Activated CD4-positive, alpha-beta memory T cell treated with anti-CD3 and anti-CD28 coated beads for 36 hours (primary cell): Measurements from ENCODE around the gene TACR1. TPM values are rescaled to one million over a fixed set of nuclear protein-coding genes. Genes with fewer than 3 reads are reported as not detected.

Experiments used
- CTCF ChIA-PET: fragments of 350-600 bp; sonication (Branson Sonifier 250); formaldehyde crosslinking; loops from one replicate; lab custom pipeline; 2021; ENCODE audit warnings: antibody characterized with exemption, inconsistent platforms; lab: Charles Lee
- POLR2A ChIA-PET: fragments of 350-600 bp; sonication (Branson Sonifier 250); formaldehyde crosslinking; loops from one replicate; lab custom pipeline; 2021; ENCODE audit warnings: antibody characterized with exemption; lab: Charles Lee
- DNase-seq: peaks from one replicate; pipeline ENCODE4 v3.0.0-alpha.2; 2020
- H3K27ac Mint-ChIP-seq: one replicate; pipeline ENCODE4 v1.8.0; 2021; ENCODE audit warnings: mixed read lengths
- H3K27me3 Mint-ChIP-seq: one replicate; pipeline ENCODE4 v1.8.0; 2021; ENCODE audit warnings: mixed read lengths
- H3K36me3 Mint-ChIP-seq: one replicate; pipeline ENCODE4 v1.8.0; 2021; ENCODE audit warnings: mixed read lengths
- H3K4me1 Mint-ChIP-seq: one replicate; pipeline ENCODE4 v1.8.0; 2021; ENCODE audit warnings: low read depth, mixed read lengths
- H3K4me3 Mint-ChIP-seq: one replicate; pipeline ENCODE4 v1.8.0; 2021; ENCODE audit warnings: mild to moderate bottlenecking, mixed read lengths
- H3K9me3 Mint-ChIP-seq: one replicate; pipeline ENCODE4 v1.8.0; 2021; ENCODE audit warnings: mixed read lengths
- intact Hi-C: fragments of 100-400 bp; cut with micrococcal nuclease; formaldehyde crosslinking; loops from one replicate; pipeline ENCODE4 v1.15.1; 2023
- total RNA-seq, 2 experiments: library from RNA; stranded (reverse); gene quantifications; one replicate each; pipeline ENCODE4 v1.2.3, GENCODE V29; 2021

The TACR1 gene
- total RNA-seq, 2 experiments from 2014 or later: not detected

DNA sequence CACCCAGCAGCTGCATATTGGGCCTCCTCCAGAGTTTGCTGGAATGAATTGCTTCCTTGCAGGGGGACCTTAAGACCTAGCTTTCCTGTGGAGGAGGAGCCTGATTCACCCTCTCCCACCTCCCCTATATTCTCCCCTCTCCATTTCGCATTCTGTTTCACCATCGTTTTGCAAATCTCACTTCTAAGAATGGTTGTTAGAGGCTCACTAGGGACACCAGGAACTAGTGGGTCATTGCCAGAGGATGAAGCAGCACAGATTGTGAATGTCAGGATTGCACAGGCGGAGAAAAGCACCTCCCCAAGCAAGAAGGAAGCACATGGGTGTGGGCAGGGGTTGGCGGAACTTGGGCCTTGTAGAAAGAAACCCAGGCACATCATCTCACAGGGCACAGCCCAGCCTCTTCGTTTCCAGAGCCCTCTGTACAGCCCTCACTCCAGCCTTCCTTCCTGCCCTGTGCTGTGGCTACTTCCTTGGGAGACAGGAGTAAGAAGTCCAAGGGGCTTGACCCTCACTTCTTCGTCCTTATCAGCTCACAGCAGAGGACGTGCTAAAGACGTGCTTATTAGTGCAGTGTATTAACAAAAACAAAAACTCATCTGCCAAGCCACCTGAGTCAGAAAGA is 63.4 kb downstream of the TACR1 start:
- no peaks in the 10 kb centered on the region for H3K27me3 Mint-ChIP-seq
- H3K36me3 Mint-ChIP-seq: no peaks in the 10 kb centered on the region
- ChIA-PET CTCF (no interaction called here), POLR2A (no interaction called here)
- no peak for DNase-seq
- H3K4me3 Mint-ChIP-seq: no peak overlapping the region
- H3K4me1 Mint-ChIP-seq: no peaks in the 10 kb centered on the region
- no peak overlapping the region for H3K27ac Mint-ChIP-seq
- no peaks in the 10 kb centered on the region for H3K9me3 Mint-ChIP-seq
- intact Hi-C loops: no loop called here

DNA sequence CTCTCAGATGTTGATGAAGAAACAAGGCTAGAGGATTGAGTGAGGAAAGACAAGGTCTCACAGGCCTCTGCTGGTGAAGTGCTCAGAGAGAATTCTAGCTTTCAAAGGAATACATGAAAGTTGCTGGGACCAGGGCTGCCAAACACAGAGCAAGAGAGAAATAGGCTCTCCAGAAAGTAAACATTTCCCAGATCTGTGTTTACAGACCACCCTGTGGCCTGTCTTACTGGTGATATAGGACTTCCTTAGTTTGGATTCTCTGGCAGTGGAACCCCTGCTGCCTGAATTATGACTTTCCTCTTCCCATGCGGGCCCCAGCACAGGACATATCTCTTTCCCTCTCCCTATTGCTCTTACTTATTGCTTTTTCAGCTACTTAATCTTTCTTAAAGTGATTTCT is 64.5 kb downstream of the TACR1 start:
- no peaks in the 10 kb centered on the region for H3K9me3 Mint-ChIP-seq
- CTCF ChIA-PET: no interaction called here
- no peak overlapping the region for H3K4me3 Mint-ChIP-seq
- intact Hi-C loops: no loop called here
- H3K27ac Mint-ChIP-seq: no peak overlapping the region
- H3K4me1 Mint-ChIP-seq: no peaks in the 10 kb centered on the region
- H3K27me3 Mint-ChIP-seq: no peaks in the 10 kb centered on the region
- no peaks in the 10 kb centered on the region for H3K36me3 Mint-ChIP-seq
- DNase-seq: no peak
- POLR2A ChIA-PET: no interaction called here

GRCh38 chr2:75133621-75134570 is 65.4 kb downstream of the TACR1 start:
- DNase-seq: no peak
- Mint-ChIP-seq H3K36me3 (no peaks in the 10 kb centered on the region), H3K4me3 (no peak overlapping the region), H3K27ac (no peak overlapping the region), H3K4me1 (no peaks in the 10 kb centered on the region), H3K27me3 (no peaks in the 10 kb centered on the region), H3K9me3 (no peaks in the 10 kb centered on the region)
- intact Hi-C loops: no loop called here
- POLR2A ChIA-PET: no interaction called here
- CTCF ChIA-PET: no interaction called here

DNA sequence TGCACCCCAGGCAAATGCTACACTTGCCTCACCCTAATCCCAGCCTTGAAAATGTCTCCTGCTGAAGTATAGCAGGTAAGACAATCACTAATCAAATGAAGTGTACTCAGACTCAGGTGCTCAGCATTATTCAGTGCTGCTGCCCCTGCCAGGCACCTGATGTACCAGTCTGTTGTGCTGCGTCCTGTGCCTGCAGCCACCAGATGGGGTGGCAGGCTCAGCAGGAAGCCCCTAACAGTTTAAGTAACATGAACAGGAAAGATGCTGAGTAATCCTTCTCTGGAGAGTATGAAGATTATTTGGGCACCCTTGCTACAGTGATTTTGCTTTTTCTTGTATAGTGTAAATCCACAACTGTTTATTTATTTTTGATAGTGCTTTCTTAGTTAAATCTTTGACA is 69.1 kb downstream of the TACR1 start:
- intact Hi-C loops: no loop called here

GRCh38 chr2:75123876-75124275 is 75.4 kb downstream of the TACR1 start:
- H3K27ac Mint-ChIP-seq: no peak overlapping the region
- intact Hi-C loops: no loop called here
- peaks cover 4% of the 10 kb centered on the region for H3K9me3 Mint-ChIP-seq
- H3K27me3 Mint-ChIP-seq: no peaks in the 10 kb centered on the region
- ChIA-PET CTCF (no interaction called here), POLR2A (no interaction called here)
- no peaks in the 10 kb centered on the region for H3K36me3 Mint-ChIP-seq
- DNase-seq: no peak
- no peak overlapping the region for H3K4me3 Mint-ChIP-seq
- H3K4me1 Mint-ChIP-seq: no peaks in the 10 kb centered on the region

More for the DNA sequence above, 69.1 kb downstream of the TACR1 start:
- ChIA-PET POLR2A (no interaction called here), CTCF (no interaction called here)
- no peak for DNase-seq
- H3K27ac Mint-ChIP-seq: no peak overlapping the region
- no peaks in the 10 kb centered on the region for H3K27me3 Mint-ChIP-seq
- H3K36me3 Mint-ChIP-seq: no peaks in the 10 kb centered on the region
- no peak overlapping the region for H3K4me3 Mint-ChIP-seq
- H3K4me1 Mint-ChIP-seq: no peaks in the 10 kb centered on the region
- H3K9me3 Mint-ChIP-seq: peaks cover 4% of the 10 kb centered on the region

GRCh38 chr2:75113231-75113869 is 86.0 kb downstream of the TACR1 start:
- Mint-ChIP-seq H3K27me3 (no peaks in the 10 kb centered on the region), H3K4me1 (no peaks in the 10 kb centered on the region), H3K9me3 (no peaks in the 10 kb centered on the region), H3K27ac (no peak overlapping the region), H3K36me3 (no peaks in the 10 kb centered on the region), H3K4me3 (no peak overlapping the region)
- POLR2A ChIA-PET: no interaction called here
- intact Hi-C loops: no loop called here
- DNase-seq: no peak
- CTCF ChIA-PET: no interaction called here

GRCh38 chr2:75108937-75109482 is 90.3 kb downstream of the TACR1 start:
- ChIA-PET POLR2A (no interaction called here), CTCF (no interaction called here)
- DNase-seq: no peak
- intact Hi-C loops: no loop called here
- H3K4me3 Mint-ChIP-seq: no peak overlapping the region
- no peaks in the 10 kb centered on the region for H3K36me3 Mint-ChIP-seq
- H3K27ac Mint-ChIP-seq: no peak overlapping the region
- H3K9me3 Mint-ChIP-seq: no peaks in the 10 kb centered on the region
- no peaks in the 10 kb centered on the region for H3K27me3 Mint-ChIP-seq
- no peaks in the 10 kb centered on the region for H3K4me1 Mint-ChIP-seq

GRCh38 chr2:75102011-75102410 is 97.3 kb downstream of the TACR1 start:
- ChIA-PET POLR2A (no interaction called here), CTCF (no interaction called here)
- H3K4me3 Mint-ChIP-seq: no peak overlapping the region
- H3K9me3 Mint-ChIP-seq: peaks cover 4% of the 10 kb centered on the region
- peaks cover 3% of the 10 kb centered on the region for H3K36me3 Mint-ChIP-seq
- intact Hi-C loops: no loop called here
- H3K4me1 Mint-ChIP-seq: no peaks in the 10 kb centered on the region
- no peak overlapping the region for H3K27ac Mint-ChIP-seq
- no peaks in the 10 kb centered on the region for H3K27me3 Mint-ChIP-seq
- DNase-seq: no peak

DNA sequence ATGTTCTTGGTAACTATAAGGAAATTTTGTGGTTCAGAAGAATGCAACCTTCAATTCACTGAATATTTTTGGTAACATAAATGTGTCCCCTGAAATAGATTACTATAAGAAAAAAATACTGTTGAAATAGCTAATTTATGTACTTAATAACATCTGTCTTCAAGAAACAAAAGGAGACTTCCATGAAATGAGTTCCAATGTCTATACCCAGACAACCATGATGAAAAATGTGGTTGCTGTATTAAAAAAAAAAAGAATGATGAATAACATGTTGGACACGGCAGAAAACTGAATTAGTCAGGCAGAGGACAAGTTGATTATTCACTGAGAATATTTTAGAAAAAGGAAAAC is 98.5 kb downstream of the TACR1 start:
- no peak for DNase-seq
- Mint-ChIP-seq H3K4me3 (no peak overlapping the region), H3K27ac (no peak overlapping the region), H3K4me1 (no peaks in the 10 kb centered on the region), H3K9me3 (peaks cover 4% of the 10 kb centered on the region), H3K27me3 (no peaks in the 10 kb centered on the region), H3K36me3 (peaks cover 3% of the 10 kb centered on the region)
- CTCF ChIA-PET: interaction anchor here (0.6 to 0.7 kb wide), 2 partner anchors 35 to 182 kb away, joined by 3 read pairs; no protein-coding TSS in a partner anchor
- intact Hi-C loops: no loop called here
- POLR2A ChIA-PET: no interaction called here

DNA sequence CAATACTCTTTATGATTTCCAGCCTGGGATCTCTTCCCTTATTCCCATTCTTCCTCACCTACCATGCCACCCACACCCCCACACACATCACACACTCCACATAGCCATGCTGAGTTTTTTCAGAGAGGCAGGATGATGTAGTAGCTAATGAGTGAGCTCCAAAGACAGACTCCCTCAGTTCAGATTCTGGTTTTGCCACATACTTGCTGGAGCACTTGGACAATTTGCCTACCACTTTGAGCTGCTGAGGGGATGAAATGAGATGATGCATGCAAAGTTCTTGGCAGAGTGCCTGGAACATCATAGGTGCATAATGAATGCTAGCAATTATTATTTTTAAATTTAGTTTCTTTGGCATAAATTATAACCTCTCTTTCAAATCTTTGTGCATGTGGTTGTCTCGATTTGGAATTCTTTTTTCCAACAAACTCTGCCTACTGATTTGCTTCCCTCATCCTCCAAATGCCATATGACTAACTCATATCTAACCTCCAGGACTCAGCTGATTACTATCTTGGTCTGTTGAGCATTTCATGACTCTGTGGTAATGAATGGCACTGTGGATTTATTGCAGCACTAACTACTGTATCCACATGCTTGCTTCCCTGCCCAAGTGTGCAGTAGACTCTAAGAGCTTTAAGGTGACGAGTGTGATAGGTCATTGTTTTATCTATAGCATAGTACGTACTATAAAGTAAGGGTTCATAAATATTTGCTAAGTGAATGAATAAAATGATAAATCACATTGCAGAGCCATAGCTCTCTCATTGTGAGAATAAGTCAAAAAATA is 99.1 kb downstream of the TACR1 start:
- no peak for DNase-seq
- CTCF ChIA-PET: interaction anchor here (0.7 kb wide), 1 partner anchor 35 kb away, joined by 3 read pairs; no protein-coding TSS in a partner anchor
- peaks cover 4% of the 10 kb centered on the region for H3K9me3 Mint-ChIP-seq

DNA sequence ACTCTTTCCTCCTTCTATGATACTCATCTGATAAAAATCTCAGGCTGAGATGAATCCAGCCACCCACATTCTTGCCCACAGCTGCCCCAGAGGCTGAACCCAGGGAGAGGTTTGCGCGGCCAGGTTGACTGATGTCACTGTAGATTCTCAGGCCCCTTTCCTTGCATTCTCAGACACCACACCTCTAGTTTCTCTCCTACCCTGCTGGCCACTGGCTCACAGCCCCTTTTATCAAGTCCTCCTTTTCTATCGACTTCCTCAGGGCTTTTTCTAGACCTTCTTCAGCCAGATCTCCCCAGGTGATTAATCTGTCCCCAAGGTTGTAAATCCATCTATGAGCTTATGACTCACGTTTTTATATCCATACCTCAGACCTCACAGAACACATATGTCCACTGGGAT is 99.8 kb downstream of the TACR1 start:
- peaks cover 3% of the 10 kb centered on the region for H3K36me3 Mint-ChIP-seq
- H3K4me3 Mint-ChIP-seq: no peak overlapping the region
- no peaks in the 10 kb centered on the region for H3K27me3 Mint-ChIP-seq
- intact Hi-C loops: no loop called here
- no peak overlapping the region for H3K27ac Mint-ChIP-seq
- DNase-seq: no peak
- H3K4me1 Mint-ChIP-seq: no peaks in the 10 kb centered on the region
- ChIA-PET CTCF (no interaction called here), POLR2A (no interaction called here)
- H3K9me3 Mint-ChIP-seq: peaks cover 4% of the 10 kb centered on the region

More for the DNA sequence above, 99.1 kb downstream of the TACR1 start:
- POLR2A ChIA-PET: no interaction called here
- H3K36me3 Mint-ChIP-seq: peaks cover 3% of the 10 kb centered on the region
- H3K27ac Mint-ChIP-seq: no peak overlapping the region
- H3K27me3 Mint-ChIP-seq: no peaks in the 10 kb centered on the region
- H3K4me1 Mint-ChIP-seq: no peaks in the 10 kb centered on the region
- intact Hi-C loops: no loop called here
- H3K4me3 Mint-ChIP-seq: no peak overlapping the region
